HG03135 (cell line): ENCODE results near the gene HNRNPA3.
"Not testable (repeated sequence)": the region's sequence is repeated elsewhere in the genome, so short reads cannot be mapped to it uniquely, and the experiment has no call there.

Experiments
- ATAC-seq: cut with Tn5 transposase; IDR thresholded peaks from one replicate; pipeline ENCODE4 v1.9.1; 2021; ENCODE audit warnings: mild to moderate bottlenecking, moderate library complexity; ENCODE audit not compliant: unreplicated experiment

The HNRNPA3 gene

DNA sequence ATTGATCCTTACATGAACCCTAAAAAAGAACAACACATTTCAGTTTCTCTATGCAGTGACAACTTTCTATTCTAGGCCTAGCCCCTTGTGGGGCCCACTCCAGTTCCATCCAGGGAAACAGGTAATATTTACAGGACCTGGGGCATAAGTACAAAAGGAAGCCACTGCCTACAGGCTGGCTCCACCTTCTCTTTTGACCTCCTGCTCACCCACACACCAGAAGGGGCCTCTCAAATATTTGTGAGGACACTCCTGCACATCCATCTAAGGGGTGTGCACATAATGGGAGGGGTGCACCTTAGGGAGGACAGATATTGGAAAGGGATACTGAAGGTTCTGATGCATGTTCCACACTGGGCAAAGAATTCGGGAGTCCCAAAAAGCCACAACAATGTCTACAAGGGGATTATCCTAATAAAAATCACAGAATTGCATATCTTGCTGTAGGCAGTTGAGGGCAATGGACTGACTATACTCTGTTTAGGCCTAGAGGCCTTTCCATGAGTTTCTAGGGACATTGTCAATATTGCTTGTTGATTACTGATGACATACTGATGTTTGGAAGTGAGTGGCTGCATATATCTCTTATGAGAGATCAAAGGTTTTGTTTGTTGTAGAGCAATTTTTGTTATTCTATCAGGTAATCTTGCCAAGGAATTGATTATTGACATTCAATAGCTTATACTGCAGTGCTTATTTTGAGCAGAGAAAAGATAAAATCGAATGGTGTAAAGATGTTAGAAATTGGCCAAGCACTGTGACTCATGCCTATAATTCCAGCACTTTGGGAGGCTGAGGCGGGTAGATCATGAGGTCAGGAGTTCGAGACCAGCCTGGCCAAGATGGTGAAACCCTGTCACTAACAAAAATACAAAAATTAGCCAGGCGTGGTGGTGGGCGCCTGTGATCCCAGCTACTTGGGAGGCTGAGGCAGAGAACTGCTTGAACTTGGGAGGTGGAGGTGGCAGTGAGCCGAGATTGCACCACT, 23.8 kb upstream of the HNRNPA3 start:
- ATAC-seq, result no peak

DNA sequence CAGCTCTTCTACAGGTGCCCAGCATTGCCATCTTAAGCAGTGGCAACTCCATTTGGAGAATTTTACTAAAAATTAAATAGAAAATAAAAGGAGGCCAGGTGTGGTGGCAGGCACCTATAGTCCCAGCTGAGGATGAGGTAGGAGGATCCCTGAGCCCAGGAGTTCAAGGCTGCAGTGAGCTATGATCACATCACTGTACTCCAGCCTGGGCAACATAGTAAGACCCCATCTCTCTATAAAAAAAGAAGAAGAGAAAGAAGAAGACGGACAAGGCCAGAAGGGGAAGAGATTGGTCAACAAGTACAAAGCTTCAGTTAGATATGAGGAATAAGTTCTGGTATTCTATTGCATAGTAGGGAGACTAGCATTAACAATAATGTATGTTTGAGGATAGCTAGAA, 21.7 kb upstream of the HNRNPA3 start:
- no peak for ATAC-seq

DNA sequence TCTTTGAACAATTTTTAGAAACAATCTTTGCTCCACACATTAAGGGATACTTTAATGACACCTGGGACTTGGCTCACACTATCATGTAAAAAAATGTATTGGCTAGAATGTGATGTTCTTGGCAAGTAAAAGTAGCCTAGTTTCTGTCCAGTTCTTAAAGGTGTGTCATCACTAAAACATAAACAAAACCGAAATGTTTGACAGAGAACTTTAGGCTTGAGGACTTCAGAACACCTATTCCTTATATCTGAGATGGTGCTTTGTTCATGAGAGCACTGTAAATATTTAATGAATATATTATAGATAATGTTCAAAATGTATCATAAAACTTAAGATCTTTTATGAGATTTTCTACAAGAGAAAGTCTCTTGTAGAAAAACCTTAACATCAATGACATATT, 19.8 kb upstream of the HNRNPA3 start:
- no peak for ATAC-seq

DNA sequence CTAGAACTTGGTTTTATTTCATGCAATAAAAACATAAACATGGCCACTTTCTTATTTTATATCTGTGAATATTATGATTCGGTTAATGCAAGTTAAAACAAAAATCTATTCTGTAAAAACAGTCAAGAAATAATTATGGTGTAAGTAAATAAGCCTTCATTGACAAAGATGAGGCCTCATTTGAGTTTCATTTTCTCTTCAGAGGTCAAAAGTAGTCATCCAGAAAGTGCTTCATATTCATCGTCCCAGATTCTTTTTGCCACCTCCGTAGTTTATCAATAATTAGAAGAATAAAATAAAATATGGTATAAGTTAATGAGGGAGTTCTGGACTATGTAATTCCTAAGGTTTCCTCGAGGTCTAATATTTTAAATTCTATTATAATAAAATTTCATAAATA, 19.4 kb upstream of the HNRNPA3 start:
- no peak for ATAC-seq

DNA sequence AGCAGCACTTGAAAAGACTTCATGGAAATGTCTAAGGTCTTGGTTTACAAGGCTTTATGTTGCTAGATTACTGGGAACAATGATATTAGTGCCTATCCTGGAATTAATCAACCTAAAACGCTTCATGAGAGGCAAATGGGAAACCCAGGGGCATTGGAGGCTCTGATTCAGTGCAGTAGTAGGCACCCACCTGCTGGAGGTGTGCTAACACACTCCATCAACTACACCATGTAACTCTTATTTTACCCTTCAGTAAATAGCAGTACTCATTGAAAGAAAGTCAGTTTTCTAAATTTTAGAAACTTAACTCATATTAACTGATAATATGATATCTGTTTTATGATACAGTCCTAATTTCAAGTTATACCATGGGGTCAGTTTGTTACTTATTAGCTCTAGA, 17.4 kb upstream of the HNRNPA3 start:
- no peak for ATAC-seq

DNA sequence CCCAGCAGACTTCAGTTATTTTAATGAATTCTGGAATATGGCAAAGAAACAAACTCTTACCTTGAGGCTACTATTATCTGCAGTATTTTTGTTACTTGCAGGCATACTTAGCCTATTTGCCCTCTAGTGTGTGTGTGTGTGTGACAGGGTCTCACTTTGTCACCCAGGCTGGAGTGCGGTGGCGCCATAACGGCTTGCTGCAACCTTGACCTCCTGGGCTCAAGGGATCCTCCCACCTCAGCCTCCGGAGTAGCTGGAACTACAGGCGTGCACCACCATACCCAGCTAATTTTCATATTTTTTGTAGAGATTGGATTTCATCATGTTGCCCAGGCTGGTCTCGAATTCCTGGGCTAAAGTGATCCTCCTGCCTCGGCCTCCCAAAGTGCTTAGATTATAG, 12.2 kb upstream of the HNRNPA3 start:
- ATAC-seq, result not testable (repeated sequence)

DNA sequence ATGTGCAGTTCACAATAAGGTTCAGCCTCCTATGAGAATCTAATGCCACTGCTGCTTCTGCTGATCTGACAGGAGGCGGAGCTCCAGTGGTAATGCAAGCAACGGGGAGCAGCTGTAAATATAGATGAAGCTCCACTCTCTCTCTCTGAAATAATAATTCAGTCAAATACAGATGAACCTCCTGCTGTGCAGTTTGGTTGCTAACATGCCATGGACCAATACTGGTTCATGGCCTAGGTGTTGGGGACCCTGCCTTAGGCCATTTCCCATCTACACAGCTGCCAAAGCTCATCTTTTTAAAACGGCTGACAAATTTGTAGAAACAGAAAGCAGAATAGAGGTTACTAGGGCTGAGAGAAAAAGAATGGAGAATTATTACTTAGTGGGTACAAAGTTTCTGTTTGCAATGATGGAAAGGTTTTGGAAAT, 10.7 kb upstream of the HNRNPA3 start:
- ATAC-seq, result no peak

DNA sequence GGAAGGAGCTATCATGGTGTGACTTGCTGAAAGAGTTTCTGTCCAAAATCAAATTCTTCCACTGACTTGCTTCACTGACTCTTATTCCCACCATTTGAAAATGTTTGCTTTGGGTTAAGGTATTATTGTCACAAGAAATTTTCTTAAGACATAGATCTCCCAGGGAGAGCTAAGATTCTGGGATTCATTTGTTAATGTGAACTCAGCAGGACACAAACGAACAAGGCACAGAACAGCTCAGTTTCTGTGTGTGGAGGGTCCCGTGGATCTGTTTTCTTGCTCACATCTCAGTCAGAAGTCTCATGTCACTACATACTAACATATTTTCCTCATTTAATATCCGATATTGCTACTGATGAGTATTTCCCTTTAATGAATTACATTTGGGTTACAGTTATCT, 8.2 kb upstream of the HNRNPA3 start:
- no peak for ATAC-seq

DNA sequence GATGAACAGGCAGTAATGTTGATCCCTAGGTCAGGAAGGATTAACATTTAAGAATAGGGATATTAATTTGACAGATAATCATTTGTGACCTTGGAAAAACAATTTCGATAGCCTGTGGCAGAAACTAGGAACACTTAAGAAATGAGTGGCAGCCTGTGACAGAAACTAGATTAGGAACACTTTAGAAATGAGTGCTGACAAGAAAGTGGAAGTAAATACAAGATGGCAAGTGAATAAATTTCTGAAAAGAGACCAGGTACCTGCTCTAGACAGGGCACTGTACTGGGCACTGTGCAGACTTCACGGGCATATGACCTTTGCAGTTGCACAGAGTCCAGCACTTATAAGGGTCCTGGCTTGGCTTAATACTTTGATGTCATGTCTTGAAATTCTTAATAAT, 5.5 kb upstream of the HNRNPA3 start:
- ATAC-seq, result peak; percentile 69

DNA sequence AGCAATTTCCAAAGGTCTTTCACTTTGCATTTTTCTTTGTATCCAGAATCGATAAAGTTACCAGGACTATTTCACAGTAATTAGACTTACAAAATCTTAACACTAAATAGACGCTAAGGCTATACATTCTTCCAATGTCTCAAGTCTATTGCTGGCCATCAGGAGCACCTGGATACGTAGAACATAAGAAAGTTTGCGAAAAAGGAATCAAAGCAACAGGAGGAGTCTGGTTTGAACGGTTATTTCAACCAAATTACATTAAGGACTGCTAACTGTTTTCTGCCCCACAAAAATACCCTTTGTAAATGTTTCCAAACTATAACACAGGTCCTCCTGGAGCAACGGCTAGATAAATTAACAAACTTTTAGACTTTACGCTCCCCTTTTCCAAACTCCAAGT, 1.4 kb upstream of the HNRNPA3 start:
- no peak for ATAC-seq

DNA sequence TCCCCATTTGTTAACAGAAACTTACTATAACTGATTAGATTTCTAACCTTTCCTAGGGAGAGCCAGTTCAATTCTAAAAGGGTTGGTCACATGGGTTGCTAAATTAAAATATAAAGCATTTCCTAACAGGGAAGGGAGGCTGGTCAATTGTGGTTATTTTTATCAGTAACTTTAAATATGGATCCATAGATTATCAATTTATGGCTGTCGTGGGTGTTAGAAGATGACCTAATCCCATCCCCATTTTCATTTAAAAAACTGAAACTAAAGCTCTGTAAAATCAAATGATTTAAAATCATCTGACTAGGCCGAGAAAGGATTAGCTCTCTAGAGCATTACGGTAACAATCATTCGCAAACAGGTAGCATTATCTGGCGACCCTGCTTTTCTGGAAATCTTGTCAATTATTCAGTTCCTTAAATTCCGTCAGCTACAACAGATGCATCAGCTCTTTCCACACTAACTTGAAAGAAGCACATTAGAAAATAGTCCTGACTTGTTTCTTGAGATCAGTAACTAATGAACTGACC, 953 bp upstream of the HNRNPA3 start:
- no peak for ATAC-seq

DNA sequence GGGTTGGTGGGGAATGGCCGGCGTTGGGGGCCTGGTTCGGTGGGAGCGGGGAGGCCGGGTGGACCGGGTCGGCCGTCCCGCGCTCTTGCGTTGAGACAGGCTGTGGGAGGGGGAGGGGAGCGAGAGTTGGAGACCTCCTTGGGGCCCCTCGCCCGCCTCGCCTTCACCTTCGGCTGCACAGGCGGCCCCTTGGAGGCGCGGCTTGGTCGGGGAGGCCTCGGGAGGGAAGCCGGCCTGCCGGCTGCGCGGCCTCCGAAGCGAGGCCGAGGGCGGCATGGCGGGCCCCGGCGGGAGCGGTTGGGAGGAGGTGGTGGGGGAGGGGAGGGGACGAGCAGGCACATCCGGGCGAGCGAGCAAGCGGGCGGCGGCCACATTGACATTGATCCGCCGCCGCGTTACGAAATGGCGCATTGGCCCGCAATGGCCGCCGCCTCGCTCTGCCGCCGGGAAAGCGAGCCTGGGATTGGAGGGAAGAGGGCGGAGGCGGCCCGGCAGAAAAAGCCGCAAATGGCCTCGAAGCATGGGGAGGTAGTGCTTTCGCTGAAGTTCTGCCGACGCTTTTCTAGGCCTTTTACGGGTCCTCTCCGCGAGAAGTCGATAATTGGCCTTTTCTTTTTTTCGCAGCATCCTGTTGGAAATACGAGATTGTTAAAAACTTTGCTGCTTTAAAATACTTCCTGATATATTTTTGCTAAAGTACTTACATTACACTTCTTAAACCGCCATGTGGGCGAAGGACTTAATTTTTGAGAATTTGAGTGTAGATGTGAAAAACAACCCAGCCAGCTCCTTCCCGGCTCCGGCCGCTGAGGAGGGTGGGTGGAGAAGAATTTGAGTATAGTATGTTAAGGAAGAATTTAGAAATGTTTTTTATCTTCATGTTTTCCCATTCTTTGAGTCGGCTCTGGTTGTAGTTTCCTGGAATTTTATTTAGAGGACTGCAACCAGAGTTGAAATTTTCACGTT, 580 bp downstream of the HNRNPA3 start:
- peak; percentile 42 for ATAC-seq

DNA sequence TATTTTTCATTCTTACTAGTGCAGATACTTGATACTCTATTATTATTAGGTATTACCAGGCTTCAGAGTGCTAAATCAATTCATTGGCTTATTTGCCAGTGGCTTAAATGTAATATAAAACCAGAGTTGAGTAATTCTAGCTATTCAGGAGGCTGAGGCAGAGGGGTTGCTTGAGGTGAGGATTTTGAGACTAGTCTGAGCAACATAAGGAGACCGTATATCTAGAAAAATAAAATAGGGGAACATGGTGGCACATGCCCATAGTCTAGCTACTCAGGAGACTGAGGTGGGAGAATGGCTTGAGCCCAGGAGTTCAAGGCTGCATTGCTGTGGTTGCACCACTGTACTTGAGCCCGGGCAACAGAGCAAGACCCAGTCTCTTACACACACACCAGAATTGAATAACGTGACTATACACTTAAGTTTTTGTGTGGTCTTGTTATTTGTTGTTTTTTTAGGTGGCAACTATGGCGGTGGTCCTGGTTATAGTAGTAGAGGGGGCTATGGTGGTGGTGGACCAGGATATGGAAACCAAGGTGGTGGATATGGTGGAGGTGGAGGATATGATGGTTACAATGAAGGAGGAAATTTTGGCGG, 4.8 kb downstream of the HNRNPA3 start:
- no peak for ATAC-seq

DNA sequence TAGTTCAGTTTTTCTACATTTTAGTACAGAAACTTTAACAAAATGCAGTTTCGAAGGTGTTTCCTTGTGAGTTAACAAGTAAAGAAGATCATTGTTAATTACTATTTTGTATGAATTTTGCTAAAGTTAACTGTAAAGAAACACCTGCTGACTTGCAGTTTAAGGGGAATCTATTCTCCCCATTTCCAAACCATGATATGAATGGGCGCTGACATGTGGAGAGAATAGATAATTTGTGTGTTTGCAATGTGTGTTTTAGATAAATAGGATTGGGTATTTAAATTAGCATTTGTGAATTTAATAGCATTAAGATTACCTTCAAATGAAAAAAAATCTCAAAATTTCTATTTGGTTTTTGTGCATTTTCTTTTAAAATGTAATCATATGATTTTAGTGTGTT, 7.2 kb downstream of the HNRNPA3 start:
- not testable (repeated sequence) for ATAC-seq

DNA sequence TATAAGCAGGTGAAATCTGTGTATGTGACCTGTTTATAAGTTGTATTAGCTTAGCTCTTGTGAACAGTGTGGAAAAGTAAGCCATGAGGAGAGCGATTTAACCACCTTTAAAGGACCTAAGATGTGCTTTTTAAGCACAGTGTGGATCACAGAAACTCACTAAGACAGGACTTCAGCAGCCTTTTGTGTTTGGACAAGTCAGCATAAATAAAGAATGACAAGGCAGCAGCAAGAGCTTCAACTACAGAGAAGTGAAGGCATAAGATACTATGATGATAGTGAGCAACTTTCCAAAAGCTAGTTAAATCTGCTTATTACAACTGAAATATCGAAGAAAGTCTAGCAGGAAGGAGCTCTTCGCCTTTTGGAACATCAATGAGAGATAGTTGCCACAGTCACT, 8.9 kb downstream of the HNRNPA3 start:
- ATAC-seq, result no peak

DNA sequence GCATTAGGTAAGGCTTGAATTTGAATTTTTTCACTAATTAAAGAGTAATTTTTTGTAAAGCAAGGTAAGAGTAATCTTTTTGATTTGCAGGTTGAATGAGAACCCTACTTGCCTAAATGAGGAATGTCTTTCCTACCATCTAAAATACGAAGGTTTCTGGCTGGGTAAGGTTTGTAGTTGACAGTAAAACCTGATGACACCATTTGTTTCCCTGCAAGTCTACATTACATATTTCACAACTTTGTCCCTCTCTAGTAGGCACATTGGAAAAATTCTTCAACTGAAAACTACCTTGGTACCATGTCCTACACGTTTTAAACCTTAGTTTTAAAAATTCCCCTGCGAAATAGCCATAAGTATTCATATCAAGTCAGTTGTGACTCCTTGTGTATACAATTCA, 9.4 kb downstream of the HNRNPA3 start:
- no peak for ATAC-seq

DNA sequence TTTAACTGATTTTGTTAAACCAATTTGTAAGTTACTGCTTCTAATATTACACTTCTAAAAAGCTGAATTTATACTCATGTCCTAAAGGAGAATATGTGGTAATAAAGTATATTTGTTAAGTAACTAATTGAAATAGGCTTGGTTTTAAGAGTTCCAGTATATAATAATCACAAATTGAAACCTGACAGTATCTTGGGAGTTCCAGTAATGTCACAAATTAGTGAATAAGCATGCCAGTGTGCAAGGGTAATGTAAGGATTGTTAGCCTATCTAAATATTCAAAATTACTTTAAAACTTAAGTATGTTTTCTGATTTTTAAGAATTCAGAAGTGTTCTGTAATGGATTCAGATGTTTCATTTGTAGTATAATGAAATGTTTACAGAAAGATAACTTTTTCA, 10.8 kb downstream of the HNRNPA3 start:
- ATAC-seq, result not testable (repeated sequence)

DNA sequence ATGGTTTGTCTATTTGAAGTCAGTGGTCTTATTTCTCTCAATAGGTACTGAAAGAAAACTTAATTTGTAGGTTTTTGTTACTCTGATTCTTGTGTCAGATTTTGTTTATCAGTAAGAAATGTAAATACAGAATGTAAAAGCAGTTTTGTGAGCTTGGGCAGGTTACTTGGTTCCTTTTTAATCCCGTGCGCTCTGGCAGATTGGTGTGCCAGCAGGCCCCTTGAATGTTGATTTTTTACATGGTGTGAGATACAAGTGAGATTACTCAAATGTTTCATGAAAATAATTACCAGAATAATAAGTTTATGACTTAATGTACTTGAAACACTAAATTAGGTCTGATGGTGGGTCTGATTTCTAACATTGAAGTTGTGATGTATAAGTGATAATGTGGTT, 13.4 kb downstream of the HNRNPA3 start:
- ATAC-seq, result no peak

DNA sequence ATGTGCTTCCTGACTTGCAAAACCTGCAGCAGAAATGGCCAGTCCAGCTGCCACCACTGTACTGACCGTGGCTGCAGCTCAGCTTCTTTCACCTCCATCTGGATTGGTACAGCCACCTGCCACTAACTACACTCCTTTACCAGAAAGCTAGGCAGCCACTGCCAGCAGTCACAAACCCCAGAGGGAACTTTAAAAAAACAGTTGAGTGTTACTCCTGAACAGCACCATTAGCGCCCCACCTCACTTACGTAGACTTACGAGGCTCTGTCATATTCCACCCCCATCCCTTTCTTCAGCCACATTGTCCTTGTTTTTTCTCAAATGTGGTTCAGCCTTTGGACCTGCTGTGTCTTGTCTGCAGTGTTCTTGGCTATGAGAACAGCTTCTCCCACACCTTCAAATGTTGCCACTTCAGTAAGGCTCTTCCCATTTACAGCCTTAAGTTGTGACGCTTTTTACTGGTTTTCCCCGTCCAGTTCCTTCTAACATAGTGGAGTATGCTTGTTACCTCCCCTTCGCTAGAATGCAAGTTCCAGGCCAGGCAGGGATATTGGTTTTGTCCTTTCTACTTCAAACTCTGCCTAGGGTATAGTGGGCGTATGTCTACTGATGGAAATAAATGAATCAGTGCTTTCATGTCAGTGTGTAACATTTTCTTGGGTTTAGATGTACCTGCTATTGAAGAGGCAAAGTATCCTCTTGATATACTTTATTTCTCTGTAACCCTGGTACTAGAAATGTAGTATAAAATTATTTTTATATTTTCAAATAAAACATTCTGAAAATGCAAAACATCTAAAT, 17.0 kb downstream of the HNRNPA3 start:
- ATAC-seq, result no peak

DNA sequence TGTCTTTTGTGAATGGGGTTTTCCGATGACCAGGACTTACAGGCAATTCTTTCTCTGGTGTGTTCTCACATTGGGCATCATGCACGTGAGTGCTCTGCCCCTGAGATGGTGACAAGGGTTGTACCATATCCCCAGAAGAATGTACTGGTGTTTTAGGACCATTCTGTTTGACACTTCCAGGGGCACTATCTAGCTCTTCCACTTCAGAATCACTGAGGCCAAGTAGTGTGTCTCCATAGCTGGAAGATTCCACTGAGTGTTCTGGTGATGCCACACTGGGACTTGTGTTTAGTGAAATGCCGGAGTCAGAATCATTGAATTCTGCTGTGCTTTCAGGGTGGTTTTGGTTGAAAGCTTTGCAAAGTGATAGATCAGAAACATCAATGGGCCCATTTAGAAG, 18.7 kb downstream of the HNRNPA3 start:
- ATAC-seq, result no peak
